Fibroblast of gingiva (primary cell): ENCODE data around the gene DCAF4.

Experiments
- DNase-seq: peaks from one replicate; pipeline ENCODE4 v3.0.0-alpha.2; 2011; ENCODE audit warnings: low read depth

DCAF4 gene, protein sequence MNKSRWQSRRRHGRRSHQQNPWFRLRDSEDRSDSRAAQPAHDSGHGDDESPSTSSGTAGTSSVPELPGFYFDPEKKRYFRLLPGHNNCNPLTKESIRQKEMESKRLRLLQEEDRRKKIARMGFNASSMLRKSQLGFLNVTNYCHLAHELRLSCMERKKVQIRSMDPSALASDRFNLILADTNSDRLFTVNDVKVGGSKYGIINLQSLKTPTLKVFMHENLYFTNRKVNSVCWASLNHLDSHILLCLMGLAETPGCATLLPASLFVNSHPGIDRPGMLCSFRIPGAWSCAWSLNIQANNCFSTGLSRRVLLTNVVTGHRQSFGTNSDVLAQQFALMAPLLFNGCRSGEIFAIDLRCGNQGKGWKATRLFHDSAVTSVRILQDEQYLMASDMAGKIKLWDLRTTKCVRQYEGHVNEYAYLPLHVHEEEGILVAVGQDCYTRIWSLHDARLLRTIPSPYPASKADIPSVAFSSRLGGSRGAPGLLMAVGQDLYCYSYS

DNA sequence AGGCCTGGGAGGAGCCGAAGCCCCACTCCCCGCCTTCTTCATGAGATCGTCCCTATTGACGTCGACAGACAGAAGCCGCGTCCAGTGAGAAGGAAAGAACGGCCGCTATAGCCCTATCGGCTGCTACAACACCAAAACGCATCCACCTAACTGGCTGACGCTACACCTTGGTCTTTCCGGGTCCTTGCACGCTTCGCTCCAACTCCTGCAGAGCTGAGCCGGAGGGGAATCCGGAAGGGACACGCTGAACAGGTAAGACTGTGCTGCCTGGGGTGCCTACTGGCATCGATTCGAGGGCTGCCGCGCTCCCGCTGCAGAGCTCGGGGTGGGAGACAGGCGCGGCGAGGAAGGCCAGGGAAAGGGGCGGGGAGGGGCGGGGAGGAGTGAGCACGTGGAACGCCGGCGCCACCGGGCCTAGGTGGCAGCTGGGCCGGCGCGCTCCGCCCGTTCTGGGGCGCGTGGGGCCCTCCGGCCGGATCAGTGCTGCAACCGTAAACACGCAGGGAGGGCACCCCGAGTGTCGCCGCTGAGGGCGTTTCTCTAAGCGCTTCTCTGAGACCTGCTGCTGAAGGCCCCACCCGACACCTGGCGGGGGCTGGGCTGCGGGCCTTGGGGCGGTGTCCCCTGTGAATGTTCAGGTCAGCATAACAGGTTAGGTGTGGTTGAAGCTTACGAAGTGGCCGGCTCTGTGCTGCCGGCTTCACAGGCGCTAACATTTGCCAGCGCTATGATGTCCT, at the start of gene DCAF4:
DCAF4 (plus strand) TSS at position 173 of the 737 bp plus-strand sequence. CDS start 11,515 bp downstream, outside the sequence.
- DNase-seq, result peak; percentile 98

DNA sequence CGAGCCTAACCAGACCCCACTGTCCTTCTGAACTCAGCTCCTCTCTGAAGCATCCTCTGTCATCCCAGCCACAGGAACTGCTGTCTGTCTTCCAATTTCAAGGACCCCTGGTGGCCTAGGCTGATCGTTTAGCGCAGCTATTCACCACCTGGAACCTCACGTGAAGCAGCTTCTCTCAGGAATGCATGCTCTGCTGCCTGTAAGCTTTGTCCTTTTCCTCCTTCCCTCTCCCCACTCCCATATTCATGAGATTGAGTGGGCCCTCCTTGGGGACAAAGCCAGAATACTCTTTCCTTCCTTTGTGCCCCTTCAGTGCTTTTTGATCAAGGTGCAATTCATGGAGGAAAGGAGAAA, 49.6 kb upstream of the DCAF4 start:
- no peak for DNase-seq

DNA sequence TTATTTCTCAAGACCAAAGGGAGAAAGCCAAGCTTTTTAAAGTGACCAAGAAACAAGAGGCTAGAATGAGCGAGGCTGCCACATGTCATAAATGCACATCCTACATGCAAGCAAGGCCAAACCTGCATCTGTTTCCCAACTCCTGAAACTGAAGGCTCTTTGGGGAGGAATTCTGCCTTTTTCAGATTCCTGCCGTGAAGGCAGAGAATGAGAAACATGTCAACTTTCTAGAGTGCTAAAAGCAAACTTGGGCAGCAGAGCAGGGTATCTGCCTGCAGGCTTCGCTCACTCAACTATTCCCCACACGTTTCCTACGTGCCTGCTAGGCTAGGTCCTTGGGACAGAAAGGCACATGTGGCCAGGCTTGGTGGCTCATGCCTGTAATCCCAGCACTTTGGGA, 47.5 kb upstream of the DCAF4 start:
- no peak for DNase-seq

DNA sequence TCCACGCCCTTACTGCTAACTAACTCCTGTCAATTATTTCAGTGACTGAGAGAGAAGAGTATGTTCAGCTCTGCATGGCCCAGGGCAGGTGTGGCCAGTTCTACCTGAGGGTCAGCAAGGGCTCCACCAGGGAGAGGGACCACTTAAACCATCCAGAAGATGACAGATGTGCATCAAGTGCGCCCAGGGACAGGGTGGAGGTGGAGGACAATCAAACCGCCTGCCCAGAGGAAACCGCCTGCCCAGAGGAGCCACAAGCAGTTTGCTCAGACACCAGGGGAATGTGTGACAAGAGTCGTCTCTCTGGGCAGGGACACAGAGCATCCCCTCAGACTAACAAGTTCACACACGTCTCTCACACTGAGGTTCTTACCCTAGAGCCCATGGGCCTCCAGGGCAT, 46.8 kb upstream of the DCAF4 start:
- no peak for DNase-seq

DNA sequence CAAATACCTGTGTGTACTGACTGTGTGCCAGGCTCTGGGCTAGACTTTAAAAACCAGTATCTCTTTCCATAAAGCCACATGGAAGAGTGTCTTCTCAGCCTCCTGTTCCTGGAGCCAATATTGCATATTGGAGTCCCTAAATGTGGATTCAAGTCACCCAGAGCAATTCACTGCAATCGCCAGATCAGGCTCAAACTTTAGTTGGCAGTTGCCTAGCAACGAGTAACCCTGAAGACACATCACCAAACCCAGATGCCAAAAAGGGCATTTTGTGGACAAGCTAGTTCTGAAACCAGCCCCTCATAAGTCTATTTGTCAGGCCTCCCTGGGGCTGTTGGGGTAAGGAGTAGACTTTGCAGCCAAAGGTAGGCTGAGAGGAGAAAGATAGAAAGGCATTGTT, 46.1 kb upstream of the DCAF4 start:
- DNase-seq, result peak; percentile 17

DNA sequence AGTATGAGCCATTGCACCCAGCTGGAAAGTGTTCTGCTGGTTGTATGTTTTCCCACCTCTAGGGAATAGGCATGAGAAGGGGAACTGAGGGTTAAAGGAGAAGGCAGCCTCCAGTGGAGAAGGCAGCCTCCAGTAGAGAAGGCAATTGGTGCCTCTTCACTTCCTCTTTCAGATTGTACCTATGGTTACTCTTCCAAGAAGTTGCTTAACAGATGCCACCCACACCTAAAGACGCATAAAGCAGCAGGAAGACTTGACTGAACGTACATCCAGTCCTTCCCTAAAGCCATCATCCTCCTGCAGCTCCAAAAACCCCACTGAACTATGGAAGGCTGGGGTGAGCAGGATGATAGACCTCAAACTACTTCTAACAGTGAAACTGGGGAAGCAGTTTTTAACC, 45.4 kb upstream of the DCAF4 start:
- no peak for DNase-seq

DNA sequence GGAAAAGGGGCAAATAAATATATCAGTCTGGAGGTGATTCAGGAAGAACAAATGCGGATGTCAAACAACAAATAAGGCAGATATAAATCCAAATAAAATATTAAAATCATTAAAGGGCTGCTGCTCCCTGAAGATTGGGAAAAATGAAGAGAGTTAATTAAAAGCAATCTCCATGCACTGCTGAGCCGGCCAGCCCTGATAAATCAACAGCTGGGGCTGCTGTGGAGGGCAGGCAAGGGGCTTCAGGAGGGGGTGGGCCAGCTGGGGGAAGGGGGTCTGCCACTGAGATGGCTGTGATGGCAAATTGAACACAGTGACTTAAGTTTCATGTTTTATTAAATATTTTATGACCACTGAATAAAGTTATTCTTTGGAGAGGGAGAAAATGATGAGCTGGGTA, 44.7 kb upstream of the DCAF4 start:
- no peak for DNase-seq

DNA sequence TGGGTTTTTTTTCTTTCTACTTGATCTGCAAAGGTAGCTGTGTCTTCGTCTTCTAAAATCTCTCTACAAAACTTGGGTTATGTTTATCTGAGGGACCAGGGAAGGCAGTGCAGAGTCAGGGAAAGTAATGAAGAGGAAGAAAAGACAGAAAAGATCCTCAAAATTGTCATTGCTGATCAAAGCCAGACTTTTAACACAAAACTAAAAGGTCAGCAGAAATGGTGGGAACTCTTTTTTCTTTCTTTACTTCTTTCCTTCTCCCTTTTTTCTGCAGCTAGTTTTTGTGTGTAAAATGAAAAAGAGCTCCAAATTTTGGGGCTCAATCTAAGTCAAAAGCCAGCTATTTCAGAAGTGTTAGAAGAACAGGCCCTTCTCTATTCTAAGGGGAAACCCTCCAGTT, 44.2 kb upstream of the DCAF4 start:
- DNase-seq, result no peak

DNA sequence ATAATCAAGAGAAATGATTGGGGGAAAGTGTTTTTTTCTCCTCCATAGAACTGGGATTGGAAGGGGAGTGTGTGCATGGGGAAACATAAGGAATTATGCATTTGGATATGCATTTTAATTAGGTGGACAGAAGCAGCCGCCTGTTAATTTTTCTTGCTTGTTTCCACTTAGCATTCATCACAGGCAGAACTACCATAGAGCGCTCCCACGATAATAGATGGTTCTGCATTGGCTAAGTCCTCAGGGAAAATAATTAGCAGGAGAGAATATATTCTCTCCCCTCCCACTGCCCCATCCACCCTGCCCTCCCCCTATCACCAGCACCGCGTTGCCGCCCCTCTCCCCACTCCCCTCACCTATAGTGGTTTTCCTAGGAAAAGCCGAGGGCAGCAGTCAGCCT, 43.8 kb upstream of the DCAF4 start:
- no peak for DNase-seq

DNA sequence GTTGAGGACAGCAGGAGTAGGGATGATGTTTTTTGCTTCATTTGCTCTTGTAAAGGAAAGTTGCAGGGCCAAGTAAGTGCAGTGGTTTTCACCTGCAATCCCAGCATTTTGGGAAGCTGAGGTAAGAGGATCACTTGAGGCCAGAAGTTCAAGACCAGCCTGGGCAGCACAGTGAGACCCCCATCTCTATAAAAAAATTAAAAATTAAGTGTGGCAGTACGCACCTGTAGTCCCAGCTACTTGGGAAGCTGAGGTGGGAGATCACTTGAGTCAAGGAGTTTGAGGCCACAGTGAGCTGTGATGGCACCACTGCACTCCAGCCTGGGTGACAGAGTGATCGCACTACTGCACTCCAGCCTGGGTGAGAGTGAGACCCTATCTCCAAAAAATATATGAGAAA, 43.2 kb upstream of the DCAF4 start:
- DNase-seq, result no peak

DNA sequence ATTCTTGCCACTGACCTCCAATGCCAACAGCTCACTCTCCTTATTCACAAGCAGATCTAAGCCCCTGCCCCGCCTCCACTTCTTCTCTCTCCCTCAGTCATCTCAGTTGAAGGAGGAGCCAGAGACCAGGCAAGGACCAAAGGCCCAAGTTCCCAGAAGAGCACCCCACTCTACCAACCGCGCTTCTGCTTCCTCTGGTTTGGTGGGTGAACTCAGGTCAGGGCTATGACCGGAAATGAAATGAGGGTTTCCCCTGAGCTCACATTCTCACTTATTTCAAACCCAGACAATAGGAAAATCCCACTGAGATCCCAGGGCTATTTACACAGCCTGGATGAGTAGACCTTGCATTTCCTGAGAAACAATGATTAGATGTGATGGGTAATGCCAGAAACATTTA, 42.3 kb upstream of the DCAF4 start:
- no peak for DNase-seq

DNA sequence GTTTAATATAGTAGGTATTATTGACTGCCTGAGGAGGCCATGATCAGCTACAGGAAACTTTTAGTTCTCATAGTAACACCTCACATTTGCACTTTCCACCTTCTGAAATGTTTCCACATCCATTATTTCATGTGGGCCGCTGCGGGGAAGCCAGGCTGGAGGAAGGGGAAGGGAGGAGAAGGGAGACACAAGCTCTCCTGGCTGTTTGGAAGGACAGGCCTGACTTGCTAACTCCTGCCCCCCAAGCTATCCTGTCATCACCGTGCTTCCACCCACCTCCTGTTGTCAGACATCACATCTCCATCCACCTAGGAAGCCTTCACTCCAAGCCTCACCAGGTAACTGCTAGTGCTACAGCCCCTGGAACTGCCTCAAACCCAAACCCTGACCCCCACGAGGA, 41.9 kb upstream of the DCAF4 start:
- no peak for DNase-seq

DNA sequence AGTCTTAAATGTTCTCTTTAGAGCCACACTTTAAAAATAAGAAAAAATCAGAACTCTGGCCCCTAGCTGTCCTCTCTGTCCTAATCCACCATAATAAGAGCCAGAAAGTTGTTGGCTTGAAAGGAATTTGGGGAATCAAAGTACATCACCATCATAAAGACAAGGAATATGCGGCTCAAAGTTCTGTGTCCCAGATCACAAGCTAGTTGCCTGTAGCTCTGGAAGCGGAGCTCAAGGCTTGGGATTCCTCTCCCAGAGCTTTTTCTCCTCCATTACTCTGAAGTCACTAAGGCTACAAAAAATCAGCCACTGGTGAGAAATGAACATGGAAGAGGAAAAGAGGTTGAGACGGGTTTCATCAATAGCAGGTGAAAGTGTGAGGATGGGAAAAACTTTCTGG, 38.8 kb upstream of the DCAF4 start:
- DNase-seq, result no peak

DNA sequence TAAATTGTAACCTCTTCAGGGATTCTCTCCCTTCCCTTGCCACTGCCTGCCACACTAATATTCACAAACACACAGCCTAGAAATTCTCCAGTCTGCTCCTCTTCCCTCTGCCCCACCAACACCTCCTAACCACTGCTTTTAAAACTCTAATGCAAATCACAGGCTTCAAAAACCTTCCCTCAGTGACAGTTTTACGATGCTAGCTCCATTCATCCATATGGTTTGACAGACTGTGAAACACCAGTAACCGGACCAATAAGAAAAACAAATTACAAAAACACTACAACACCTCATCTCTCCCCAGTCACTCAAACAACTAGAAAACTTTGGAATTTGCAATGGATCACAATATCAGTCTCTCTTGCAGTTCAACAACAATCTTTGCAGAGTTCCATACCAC, 38.1 kb upstream of the DCAF4 start:
- no peak for DNase-seq

DNA sequence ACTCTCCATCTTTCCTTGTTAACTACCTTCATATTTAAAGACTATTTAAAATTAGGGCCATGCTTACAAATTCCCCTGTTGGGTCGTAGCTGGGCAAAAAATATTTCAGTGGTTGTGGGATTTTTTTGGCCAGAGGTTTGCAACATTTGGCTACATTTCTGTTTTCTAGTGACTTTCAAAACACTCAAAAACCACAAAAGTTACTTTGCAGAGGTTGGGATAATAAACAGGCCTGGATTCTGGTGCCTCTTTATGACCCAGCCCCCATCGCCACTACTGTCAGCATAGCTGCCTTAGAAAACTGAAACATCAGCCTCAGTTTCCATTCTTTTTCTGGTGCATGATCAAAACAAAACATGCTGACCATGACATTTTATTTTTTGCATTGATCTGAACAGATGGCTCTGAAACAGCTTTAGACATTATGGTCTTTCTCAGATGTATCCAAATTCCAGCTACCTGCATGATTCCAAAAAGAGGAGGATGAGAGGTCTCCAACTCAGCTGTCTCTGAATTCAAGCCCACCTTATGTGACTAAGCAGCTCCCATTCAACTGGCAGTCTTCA, 37.5 kb upstream of the DCAF4 start:
- peak; percentile 60 for DNase-seq

DNA sequence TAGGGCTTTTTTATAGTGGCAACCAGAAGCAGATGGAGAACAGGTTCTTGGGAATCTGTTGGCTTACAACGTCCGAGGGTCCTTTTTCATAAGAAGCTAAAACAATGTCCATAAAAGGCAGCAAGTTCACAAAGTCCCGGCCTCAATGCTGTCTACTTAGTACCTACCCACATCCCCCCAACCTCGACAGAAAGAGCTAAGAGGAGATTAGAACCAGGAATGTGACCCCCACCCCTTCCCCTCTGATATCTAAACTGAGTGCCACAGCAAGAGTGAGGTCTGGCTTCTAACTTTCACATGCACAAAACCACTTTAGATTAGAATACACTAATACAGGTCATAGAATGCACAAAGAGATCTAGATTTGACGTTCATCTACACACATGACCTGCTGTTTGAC, 36.9 kb upstream of the DCAF4 start:
- DNase-seq, result no peak

DNA sequence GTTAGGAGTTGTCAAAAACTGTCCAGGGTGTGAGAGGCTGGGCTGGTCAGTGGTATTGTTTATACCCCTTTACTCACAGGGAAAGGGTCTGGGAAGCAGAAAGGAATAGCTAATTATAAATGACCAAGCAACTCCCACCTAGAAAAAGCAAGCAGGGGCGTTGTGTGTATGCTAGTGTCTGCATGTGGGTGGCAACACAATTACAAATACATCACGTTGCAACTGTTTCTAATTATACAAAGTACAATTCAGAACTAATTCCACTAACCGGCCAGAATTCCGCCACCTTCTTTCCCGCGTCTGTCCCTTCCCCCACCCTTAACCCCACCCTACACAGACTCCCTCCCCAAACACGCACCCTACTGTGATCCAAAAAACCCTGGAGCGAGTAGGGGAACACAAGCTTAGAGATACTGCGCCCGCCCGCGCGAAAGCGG, 34.6 kb upstream of the DCAF4 start:
- no peak for DNase-seq

DNA sequence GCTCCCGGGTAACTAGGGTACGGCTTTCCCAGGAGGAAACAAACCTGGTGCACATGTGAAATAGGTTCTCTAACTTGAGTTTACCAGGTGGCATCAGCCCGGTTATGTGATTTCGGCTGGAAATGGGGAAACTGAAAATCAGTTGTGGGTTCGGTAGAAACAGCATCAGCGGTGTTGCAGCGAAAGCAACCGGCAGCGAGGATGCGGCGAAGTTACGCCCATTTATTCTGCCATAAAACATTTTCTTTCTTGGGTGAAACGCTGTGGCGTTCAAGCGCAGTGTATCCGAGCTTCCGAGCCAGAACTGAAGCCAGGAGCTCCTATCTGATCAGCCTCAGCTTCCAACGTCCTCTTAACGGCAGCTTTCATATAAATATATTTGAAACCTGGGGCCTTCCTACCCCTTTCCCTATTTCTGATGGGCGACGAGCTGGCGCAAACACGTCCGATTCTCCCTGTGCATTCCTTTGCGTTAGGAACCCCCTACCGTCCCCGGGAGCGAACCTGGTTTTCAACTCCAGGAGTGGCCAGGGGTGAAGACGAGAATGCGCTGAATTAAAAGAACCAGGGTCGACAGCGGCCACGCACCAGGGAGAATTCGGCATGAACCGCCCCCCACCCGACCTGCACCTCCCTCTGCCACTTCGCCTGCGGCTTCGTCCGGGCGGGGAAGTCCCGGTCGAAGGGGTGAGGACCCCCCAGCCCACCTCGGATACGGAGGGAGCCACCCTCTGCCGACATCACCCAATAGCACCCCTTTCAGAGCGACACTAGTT, 34.0 kb upstream of the DCAF4 start:
- DNase-seq, result no peak

DNA sequence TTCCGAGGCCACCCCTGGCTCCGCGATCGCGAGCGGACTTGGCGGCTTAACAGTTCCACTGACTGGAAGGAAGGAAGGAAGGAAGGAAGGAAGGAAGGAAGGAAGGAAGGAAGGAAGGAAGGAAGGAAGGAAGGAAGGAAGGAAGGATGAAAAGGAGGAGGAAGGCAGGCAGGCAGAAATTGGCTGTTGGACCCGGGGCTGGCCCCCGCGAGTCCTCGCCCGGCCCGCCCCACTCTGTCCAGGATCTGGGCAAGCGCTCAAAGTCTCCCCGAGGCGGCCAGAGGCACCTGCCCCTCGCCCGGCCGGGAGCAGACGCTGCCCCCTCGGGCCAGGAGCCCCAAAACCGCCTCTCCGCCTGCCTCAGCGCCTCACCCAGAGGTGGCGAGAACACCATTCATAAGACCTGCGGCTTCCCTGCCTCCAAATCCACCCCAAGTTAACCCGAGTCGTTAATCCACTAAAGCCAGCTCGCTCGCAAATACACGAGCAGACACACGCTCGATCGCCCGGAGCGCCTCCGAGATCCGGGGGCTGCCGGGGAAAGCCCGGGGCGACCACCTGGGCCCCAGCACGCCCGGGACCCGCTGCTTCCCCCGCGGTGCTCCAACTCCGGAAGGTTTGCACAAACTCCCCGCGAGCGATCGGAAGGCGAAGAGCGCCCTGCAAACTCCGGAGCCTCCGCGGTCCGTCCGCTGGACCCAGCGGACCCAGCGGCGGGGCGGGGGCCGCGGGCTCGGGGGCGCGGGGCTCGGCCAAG, 33.2 kb upstream of the DCAF4 start:
- DNase-seq, result no peak

DNA sequence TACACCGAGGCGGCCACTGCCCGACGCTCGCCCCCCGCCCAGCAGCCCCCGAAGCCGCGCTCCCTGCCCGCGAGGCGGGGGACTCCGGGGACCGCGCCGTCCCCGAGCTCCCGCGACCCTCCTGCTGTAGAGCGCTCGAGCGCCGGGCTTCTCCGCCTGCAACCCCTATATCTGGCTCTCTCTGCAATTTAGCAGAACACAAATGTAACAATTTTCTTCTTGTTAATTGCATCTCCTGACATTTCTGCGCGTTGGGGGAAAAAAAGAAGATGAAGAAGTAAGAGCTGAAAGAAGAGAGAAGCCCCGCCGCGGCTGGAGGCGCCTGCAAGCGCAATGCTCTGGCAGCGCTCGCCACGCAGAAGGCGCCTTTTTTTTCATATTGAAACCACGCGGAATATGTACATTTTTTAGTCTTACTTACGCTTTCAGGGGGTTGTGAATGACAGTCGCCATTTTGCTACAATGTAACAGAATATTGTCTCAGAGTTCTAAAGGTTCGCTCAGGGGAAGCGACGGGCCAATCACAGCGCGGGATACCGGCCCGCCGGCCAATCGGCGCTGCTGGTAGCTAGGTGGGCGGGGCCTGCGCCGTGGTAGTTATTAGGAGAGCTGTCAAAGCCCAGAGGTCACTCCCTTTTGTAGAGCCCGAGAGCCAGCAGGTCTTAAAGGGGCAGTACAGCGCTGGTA, 32.5 kb upstream of the DCAF4 start, which contains the start of gene DPF3:
DPF3 (minus strand) TSS at position 466 of the 687 bp plus-strand sequence; CDS start at position 453, 13 bp downstream.
- DNase-seq, result peak; percentile 96

DNA sequence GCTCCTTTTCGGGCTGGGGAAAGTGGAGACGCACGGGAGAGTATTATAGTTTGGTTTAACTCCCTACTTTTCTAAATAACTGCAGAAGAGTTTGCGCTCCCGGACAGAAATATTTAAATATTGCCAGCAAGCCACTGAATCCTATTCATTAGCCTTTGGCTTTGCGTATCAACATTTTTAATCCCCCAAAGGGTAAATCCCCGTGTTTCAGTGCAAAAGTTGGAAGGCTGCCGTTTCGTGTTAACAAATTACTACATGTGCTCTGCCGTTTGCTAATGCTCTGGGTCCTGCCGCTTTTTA, 32.0 kb upstream of the DCAF4 start:
- DNase-seq, result no peak
